ENCODE data around the gene AKT3.

DNA sequence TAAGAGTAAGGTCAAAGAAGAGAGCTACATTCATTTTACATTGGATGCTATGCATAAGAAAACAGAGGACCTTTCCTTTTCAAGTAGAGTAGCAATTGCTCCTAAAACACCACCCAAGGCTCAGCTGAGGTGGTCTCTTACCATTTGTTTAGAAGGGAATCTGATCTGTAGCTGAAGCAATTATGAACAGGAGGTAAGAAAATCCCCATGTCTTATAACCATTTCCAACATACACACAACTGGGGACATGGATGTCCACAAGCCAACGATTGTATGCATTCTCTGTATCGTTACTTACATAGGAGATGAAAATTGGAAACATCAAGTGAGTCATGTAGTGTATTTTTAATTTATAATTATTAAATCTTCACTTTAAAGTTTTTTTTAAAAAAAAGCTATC, 132.0 kb downstream of the AKT3 start:
- TF ChIP-seq, protein P1, sequence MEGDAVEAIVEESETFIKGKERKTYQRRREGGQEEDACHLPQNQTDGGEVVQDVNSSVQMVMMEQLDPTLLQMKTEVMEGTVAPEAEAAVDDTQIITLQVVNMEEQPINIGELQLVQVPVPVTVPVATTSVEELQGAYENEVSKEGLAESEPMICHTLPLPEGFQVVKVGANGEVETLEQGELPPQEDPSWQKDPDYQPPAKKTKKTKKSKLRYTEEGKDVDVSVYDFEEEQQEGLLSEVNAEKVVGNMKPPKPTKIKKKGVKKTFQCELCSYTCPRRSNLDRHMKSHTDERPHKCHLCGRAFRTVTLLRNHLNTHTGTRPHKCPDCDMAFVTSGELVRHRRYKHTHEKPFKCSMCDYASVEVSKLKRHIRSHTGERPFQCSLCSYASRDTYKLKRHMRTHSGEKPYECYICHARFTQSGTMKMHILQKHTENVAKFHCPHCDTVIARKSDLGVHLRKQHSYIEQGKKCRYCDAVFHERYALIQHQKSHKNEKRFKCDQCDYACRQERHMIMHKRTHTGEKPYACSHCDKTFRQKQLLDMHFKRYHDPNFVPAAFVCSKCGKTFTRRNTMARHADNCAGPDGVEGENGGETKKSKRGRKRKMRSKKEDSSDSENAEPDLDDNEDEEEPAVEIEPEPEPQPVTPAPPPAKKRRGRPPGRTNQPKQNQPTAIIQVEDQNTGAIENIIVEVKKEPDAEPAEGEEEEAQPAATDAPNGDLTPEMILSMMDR (IDR thresholded peaks at IDR 0.05): no peak
- TF ChIP-seq POLR2A (IDR thresholded peaks at IDR 0.05): no peak

All from vagina (tissue), 2 donors.